NCI-H446 treated with DMSO at 0.1 percent for 48 hours (cell line): ENCODE results near the gene F10.

Experiments used
- DNase-seq: peaks from one replicate; lab custom pipeline; 2025; lab: John Stamatoyannopoulos, UW

F10 gene

DNA sequence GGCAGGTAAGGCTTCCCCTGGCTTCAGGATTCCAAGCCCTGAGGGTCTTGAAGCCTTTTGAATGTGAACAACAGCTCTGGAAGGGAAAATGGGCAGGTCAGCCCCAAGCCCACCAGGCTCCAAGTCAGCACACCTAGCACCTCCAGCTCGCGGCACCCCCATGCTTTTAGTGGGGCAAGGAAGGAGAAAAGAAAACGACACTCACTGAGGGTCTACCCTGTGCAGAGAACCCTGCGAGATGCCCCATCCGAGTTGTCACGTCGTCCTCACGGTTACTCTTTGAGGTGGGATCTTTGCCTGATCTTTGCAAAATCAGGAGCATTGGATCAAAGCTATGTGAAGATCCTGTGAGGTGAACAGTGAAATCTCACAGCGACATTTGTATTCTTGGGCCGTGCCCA lies 5.7 kb upstream of the F10 start:
- no peak for DNase-seq

DNA sequence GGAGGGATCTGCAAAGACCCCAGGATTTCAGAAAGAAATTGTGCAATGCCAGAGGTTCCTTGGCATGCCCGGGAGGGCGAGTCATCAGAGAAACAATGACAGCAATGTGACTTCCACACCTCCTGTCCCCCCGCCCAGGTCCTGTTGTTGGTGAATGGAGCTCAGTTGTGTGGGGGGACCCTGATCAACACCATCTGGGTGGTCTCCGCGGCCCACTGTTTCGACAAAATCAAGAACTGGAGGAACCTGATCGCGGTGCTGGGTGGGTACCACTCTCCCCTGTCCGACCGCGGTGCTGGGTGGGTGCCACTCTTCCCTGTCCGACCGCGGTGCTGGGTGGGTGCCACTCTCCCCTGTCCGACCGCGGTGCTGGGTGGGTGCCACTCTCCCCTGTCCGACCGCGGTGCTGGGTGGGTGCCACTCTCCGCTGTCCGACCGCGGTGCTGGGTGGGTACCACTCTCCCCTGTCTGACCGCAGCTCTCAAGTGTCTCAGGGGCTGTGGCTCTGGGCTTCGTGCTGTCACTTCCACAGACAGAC lies 5.2 kb upstream of the F10 start:
- DNase-seq: no peak

DNA sequence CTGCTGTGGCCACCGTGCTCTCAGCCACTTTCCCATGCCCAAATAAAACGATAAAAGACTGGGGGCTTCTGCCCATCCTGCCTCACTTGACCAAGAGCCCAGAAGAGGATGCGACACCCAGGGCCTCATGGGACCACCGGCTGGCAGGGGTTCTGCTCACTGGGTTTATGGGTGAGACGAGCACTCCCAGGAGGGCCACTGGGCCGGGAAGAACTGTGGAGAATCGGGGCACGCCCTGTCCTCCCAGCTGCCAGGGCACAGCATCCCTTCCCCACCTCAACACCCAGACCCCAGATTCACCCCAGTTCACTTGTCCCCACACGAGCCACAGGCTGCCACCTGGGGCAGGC lies 4.7 kb upstream of the F10 start:
- no peak for DNase-seq

DNA sequence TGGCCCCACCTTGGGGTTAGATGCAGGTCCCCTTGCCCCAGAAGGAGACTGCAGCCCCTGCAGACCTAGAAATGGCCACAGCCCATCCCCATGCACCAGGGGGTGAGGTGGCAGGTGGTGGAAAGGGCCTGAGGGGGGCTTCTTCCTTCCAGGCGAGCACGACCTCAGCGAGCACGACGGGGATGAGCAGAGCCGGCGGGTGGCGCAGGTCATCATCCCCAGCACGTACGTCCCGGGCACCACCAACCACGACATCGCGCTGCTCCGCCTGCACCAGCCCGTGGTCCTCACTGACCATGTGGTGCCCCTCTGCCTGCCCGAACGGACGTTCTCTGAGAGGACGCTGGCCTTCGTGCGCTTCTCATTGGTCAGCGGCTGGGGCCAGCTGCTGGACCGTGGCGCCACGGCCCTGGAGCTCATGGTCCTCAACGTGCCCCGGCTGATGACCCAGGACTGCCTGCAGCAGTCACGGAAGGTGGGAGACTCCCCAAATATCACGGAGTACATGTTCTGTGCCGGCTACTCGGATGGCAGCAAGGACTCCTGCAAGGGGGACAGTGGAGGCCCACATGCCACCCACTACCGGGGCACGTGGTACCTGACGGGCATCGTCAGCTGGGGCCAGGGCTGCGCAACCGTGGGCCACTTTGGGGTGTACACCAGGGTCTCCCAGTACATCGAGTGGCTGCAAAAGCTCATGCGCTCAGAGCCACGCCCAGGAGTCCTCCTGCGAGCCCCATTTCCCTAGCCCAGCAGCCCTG lies 4.2 kb upstream of the F10 start:
- no peak for DNase-seq

DNA sequence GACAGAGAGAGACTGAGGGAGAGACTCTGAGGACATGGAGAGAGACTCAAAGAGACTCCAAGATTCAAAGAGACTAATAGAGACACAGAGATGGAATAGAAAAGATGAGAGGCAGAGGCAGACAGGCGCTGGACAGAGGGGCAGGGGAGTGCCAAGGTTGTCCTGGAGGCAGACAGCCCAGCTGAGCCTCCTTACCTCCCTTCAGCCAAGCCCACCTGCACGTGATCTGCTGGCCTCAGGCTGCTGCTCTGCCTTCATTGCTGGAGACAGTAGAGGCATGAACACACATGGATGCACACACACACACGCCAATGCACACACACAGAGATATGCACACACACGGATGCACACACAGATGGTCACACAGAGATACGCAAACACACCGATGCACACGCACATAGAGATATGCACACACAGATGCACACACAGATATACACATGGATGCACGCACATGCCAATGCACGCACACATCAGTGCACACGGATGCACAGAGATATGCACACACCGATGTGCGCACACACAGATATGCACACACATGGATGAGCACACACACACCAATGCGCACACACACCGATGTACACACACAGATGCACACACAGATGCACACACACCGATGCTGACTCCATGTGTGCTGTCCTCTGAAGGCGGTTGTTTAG lies 3.3 kb upstream of the F10 start:
- DNase-seq: no peak

DNA sequence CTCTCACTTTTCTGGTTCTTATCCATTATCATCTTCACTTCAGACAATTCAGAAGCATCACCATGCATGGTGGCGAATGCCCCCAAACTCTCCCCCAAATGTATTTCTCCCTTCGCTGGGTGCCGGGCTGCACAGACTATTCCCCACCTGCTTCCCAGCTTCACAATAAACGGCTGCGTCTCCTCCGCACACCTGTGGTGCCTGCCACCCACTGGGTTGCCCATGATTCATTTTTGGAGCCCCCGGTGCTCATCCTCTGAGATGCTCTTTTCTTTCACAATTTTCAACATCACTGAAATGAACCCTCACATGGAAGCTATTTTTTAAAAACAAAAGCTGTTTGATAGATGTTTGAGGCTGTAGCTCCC lies 2.8 kb upstream of the F10 start:
- no peak for DNase-seq

DNA sequence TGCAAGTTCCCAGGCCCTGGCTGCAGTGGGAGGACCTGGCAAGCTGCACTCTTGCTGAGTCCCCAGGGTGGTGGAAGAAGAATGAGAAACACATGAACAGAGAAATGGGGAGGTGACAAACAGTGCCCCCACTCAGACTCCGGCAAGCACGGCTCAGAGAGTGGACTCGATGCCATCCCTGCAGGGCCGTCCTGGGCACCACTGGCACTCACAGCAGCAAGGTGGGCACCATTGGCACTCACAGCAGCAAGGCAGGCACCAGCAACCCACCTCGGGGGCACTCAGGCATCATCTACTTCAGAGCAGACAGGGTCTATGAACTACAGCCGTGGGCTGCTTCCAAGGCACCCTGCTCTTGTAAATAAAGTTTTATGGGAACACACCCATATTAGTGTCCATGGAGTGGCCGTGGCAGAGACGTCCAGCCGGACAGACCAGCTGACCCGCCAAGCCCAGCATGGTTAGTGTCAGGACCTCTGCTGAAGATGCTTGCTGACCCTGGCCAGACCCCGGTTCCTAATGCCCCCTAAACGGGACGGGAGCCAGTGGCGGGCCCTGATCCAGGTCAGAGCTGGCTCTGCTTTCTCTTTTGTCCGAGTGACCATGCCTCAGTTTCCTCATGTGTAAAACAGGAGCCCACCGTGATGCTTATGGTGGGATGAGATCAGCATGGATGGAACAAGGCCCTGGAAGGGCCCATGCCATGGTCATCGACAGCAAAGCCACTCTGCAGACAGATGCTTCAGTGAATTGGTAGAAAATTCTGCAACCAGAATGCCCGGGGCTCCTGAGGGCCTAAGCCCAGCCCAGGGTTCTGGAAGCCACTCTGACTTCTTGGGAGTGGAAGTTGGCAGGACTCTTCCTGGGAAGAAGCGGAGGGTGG lies 2.1 kb upstream of the F10 start:
- no peak for DNase-seq

DNA sequence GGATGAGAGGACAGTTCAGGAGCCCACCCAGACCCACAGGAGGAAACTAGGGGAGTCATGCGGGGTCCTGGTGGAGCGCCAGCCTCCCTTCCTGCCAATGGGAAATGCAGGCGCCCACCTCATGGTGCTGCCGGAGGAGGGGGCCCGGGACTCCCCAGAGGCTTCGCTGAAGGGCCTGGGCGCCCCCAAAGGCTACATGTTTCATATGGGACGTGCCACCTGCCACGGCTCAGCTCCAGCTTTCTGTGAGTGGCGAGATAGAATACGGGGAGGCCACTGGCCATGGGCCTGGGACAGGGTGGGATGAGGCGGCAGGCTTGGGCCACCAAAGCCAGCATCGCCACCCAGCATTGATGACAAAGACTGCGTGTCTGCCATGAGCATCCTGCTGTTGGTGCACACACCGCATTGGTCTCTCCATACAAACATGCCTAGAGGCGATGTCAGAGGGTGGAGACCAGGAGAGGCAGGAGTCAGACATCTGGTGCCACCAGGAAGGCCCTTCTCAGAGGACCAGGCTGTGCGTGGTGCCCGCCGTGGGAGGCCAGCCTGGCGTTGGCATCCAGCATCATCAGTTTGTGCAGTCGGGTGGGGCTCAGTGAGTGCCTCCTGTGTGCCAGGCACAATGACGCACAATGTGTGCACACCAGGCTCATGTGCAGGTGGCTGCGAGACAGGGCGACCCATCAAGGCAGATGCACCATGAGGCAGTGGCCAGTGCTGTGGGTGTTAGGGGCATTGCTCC lies 1.2 kb upstream of the F10 start:
- DNase-seq: no peak

DNA sequence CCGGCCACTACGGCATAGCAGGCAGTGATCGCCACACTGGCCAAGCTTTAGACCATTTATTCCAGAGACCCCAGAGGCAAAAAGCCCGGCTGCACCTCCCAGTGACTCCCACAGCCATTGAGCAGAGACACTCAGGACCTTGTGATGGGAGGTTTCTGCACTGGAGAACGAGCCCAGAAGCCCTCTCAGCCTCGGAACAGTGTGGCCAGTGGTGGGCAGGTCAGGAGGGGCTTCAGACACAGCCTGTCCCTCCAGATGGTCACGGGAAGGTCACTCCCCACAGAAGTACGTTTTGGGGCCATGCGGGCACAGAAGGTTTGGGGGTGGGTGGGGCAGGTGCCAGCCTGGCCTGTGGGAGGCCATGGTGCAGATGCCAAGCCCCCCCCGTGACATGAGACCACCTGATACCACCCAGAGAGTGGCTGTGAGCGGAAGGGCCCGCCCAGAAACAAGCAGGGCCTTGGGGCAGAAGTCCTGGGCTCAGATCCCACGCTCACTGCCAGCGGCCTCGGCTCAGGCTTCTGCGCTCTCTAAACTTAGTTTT lies 599 bp upstream of the F10 start:
- DNase-seq: no peak

DNA sequence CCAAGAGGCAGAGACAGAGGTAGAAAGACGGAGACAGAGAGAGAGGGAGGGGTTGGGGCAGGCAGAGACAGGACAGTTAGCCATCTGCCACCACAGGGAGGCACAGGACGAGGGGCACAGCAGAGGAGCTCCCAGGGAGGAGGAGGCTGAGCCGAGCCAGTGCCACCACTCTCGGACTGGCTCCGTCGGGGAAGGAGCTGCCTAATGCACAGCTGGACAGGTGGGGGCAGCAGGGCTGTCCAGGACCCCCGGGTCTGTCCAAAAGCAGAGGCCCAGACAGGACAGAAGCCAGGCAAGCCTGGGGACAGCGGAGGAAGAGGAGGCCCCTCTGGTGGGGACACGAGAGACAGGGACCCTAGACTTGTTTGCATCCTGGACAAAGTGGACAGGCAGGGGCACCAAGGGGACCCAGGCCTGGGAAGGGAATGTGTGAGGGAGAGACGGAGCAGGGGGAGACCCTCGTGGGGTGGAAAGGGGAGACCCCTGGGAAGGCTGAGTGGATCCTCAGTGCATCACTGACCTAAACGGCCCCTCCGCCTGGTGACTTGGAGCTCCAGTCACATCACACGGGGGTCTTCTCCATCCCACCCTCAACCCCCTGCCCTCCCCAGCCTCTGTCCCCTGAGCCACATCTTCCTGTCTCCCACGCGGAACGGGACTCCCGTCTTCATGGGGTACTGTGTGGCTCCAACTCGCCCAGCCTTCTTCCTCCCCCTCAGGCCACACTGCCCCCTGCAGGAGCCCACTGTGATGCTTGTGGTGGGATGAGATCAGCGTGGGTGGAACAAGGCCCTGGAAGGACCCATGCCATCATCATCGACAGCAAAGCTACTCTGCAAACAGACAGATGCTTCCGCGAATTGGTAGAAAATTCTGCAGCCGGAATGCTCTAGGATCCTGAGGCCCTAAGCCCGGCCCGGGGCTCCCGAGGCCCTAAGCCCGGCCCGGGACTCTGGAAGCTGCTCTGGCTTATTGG lies 915 bp downstream of the F10 start:
- DNase-seq: no peak

DNA sequence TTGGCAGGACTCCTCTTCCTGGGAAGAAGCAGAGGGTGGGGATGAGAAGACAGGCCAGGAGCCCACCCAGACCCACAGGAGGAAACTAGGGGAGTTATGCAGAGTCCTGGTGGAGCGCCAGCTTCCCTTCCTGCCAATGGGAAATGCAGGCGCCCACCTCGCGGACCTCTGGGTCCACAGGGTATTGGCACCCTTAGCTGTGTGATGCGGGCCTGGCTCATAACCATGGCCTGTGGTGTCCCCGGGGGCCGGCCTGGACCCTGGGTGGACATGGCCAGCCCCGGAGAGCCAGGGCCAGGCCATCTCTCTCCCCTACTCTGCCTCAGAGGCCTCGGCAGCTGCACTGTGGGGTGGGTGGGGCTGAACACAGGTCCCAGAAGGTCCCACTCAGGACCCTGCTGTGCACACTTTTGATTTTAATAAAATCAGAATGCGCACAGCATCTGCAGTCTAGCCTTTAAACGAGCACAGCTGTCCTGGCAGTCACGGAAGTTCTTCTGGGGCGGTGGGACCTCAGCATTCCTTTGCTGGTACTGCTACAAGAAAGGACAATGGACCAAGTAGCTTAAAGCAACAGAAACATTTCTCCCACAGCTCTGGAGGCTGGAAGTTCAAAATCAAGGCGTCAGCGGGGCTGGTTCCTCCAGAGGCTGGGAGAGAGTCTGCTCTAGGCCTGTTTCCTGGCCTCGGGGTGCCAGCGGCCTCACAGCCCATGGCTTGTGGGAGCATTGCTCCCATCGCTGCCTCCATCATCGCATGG lies 1.8 kb downstream of the F10 start:
- DNase-seq: no peak

DNA sequence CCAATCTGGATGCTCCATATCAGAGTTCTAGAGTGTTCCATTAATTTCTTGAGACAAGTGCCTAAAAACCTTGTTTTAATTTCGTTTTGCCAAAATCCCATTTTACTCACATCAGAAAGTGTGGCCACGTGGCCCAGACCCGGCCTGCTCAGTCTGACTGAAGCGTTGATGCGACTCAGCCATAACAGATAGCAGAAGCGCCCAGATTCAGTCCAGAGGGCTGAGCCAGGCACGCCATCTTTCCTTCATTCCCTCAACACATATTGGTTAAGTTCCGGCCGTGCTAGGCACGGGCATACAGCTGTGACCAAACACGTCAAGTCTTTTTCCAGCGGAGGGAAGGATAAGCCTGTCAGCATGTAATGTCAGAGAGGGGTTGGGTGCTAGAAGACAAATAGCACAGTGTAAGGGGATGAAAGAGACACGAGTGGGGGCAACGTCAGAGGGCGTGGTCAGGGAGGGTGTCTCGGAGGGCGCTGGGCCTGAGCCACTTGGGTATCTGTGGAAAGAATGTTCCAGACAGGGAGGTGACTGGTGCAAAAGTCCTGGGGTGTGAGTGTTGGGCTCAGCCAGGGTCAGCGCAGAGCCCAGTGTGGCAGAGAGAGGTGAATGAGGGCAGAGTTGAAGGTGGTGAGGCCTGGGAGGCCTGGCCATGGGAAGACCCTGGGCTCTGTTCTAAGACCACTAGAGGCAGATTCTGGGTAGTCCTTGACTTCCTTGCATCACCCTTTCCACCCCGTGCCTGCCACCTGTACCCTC lies 3.1 kb downstream of the F10 start:
- no peak for DNase-seq

DNA sequence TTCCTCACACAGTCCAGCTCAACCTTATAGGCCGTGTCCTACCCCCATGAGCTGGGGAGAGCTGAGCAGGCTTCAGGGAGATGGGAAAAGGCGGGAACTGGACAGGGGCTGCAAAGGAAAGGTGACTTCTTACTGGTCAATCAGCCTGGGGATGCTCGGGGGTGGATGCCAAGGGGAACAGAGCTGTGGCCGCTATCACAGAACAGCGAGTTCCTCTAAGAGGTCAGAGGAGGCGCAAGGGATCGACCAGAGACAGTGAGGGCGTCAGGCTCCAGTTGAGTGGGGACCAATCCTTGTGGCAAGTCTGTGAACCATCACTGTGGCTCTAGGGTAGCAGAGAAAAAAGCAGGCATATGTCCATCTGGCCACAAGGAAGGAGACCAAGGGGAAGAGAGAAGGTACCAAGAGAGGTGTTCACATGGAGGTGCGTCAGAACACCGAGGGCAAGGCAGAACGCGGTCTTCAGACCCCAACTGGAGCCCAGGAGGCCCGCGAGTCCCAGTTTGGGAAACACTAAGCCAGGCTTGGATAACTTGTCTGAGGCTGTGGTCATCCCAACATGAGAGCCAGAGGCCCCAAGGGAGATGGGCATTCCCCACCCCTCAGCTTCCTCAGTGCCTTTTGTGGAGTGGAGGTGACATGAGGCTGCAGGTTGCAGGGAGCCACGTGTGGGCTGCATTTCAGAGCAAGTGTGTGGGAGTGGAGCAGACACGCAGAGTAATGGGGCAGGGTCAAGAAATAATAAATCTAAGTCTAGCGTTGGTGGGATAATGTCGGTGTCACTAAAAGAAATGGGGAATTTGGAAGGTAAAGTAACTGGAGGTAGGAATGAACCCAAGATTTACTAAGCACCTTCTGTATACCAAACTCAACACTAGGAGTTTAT lies 3.9 kb downstream of the F10 start:
- no peak for DNase-seq

DNA sequence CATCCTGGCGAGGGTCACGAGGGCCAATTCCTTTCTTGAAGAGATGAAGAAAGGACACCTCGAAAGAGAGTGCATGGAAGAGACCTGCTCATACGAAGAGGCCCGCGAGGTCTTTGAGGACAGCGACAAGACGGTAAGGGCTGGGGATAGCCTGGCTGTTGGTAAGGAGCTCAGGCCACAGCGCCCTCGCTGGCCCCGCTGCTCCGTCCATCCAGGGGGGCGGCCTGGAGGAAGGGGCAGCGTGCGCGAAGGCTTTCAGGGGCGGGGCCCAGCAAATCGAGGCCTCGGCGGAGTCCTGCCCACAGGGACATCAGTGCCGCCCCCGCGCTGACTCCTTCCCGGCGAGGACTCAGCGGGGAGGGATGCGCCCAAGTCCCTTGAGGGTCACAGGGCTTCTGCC lies 6.9 kb downstream of the F10 start:
- no peak for DNase-seq

DNA sequence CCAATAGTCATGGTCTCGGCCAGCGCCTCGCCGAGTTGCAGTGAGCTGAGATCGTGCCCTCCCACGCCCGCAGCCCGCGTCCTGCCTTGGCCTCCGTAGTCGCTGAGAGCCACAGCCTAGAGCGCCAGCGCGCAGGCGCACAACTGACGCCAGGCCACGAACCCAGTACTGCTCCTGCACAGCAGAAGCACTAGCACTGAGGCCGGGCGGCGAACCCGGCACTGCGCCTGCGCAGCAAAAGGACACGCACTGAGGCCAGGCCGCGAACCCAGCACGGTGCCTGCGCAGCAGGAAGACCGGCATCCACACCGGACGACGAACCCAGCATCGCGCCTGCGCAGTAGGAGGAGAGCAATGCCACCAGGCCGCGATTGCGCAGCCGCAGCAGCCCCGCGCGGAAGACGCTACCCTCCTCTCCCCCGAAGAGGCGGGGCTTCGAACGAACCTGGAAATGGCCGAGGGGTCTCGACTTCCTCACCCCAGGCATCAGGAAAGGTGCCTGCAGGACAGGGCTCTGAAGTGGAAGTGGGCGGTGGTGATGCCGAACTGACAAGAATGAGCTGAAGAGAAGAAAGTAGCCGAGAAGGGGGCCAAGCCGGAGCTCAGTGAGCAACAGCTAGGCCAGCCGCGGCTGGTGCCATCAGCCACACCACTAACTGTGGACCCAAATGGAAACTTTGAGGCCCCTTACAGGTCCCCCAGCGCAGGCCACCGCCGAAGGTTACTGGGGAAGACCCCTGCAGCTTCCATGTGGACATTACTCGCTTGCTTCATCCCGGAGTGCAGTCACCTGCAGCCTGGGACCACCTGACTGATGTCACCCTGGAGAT lies 7.5 kb downstream of the F10 start:
- DNase-seq: no peak

DNA sequence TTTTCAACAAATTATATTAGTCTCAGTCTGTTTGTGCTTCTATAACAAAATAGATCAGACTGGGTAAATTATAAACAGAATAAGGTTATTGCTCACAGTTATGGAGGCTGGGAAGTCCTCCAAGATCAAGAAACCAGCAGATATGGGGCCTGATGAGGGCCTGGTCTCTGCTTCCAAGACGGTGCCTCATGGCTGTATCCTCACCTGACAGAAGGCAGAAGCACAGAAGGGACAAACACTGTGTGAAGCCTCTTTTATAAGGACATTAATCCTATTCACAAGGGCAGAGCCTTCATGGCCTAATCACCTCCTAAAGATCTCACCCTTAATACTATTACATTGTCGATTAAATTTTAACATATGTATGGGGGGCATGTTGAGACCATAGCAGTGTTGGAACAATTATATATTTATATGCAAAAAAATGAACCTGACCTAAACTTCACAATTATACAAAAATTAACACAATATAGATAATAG lies 12.7 kb downstream of the F10 start:
- no peak for DNase-seq

DNA sequence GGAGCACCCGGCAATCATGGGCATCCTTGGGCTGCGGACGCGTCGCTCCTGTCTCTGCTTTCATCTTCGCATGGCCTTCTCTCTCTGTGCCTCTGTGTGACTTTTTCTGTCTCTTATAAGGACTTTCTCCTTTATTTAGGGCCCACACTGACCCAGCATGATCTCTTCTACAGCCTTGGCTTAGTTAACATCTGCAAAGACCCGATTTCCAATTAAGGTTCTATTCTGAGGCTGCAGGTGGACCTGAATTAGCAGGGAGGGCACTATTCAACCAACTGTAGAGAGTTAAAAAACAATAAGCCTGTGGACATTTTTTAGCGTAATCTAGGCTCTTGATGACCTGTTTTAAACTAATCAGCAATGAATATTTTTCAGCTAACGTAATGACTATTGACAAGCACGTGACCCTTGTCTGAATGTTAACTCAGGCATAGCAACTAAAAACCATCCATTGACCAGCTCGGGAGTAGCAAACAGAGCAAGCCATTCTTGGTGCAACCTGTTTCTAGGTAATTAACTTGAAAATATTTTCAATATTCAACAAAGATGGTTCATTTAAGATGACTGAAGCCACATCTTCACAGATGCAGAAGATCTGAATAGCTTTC lies 15.2 kb downstream of the F10 start:
- DNase-seq: no peak
